Tibial nerve (tissue), 4 donors: ENCODE measurements around the gene LSM10. TPM values are rescaled to one million over a fixed set of nuclear protein-coding genes. Genes with fewer than 3 reads are reported as not detected.
A peak's percentile ranks its signal among the peaks of the same experiment; 100 is the strongest.

Experiments
- DNase-seq, 2 donors: peaks; one replicate each; pipeline ENCODE4 v3.0.0-alpha.2; 2019; ENCODE audit warnings: low spot score in 2 of 2
- H3K27ac ChIP-seq, 4 donors: fragments of 200-600 bp; sonication (generic) in 3 of 4; one replicate each; pipeline ENCODE4 v1.5.1; 2017 to 2019; ENCODE audit warnings: mild to moderate bottlenecking in 1 of 4
- H3K27me3 ChIP-seq, 2 donors: fragments of 200-600 bp; sonication (generic) in 1 of 2; one replicate each; pipeline versions ENCODE4 v1.5.1 to v1.6.0; 2017 to 2019
- H3K36me3 ChIP-seq, 3 donors: fragments of 200-600 bp; sonication (generic); one replicate each; pipeline ENCODE4 v1.5.1; 2018 to 2019
- H3K4me1 ChIP-seq, 4 donors: fragments of 200-600 bp; sonication (generic) in 3 of 4; one replicate each; pipeline ENCODE4 v1.5.1; 2017 to 2019
- H3K4me3 ChIP-seq, 4 donors: fragments of 200-600 bp; sonication (generic) in 3 of 4; one replicate each; pipeline ENCODE4 v1.5.1; 2017 to 2019; ENCODE audit warnings: mild to moderate bottlenecking in 1 of 4, moderate library complexity in 1 of 4
- H3K9me3 ChIP-seq, 4 donors: fragments of 200-600 bp; sonication (generic) in 3 of 4; one replicate each; pipeline ENCODE4 v1.5.1; 2017 to 2019
- EP300 ChIP-seq, 2 donors: sonication (generic); formaldehyde crosslinking; IDR thresholded peaks; one replicate each; pipeline ENCODE4 v1.6.1; 2017; ENCODE audit warnings: antibody characterized with exemption in 2 of 2, mild to moderate bottlenecking in 1 of 2
- POLR2A ChIP-seq, 2 donors: fragments of 450-650 bp; IDR thresholded peaks; one replicate each; pipeline ENCODE4 v1.6.1; 2017; ENCODE audit warnings: antibody characterized with exemption in 2 of 2, mild to moderate bottlenecking in 2 of 2, moderate library complexity in 2 of 2
- WGBS, 2 donors: methylation state at CpG; one replicate each; pipeline ENCODE4 v1.1.5; 2018; 5-methylcytosine and 5-hydroxymethylcytosine counted together
- total RNA-seq, 4 donors: library from RNA; depleted of rRNA; stranded (reverse); fragments of >200 nt; gene quantifications; one replicate each; pipeline ENCODE4 v1.1.0, GENCODE V29; 2016
- TF ChIP-seq, protein P1 (sequence below), 5 experiments: fragments of 200-600 bp in 3 of 5; fragments of 450-650 bp in 2 of 5; sonication (generic) in 3 of 5; IDR thresholded peaks; one replicate each; pipeline ENCODE4 v1.5.1; 2016 to 2019; ENCODE audit warnings: antibody characterized with exemption in 5 of 5, mild to moderate bottlenecking in 3 of 5, moderate library complexity in 2 of 5

The LSM10 gene
- total RNA-seq, 4 donors from 2014 or later: 10.2 to 75.6 (median 34.7) TPM

DNA sequence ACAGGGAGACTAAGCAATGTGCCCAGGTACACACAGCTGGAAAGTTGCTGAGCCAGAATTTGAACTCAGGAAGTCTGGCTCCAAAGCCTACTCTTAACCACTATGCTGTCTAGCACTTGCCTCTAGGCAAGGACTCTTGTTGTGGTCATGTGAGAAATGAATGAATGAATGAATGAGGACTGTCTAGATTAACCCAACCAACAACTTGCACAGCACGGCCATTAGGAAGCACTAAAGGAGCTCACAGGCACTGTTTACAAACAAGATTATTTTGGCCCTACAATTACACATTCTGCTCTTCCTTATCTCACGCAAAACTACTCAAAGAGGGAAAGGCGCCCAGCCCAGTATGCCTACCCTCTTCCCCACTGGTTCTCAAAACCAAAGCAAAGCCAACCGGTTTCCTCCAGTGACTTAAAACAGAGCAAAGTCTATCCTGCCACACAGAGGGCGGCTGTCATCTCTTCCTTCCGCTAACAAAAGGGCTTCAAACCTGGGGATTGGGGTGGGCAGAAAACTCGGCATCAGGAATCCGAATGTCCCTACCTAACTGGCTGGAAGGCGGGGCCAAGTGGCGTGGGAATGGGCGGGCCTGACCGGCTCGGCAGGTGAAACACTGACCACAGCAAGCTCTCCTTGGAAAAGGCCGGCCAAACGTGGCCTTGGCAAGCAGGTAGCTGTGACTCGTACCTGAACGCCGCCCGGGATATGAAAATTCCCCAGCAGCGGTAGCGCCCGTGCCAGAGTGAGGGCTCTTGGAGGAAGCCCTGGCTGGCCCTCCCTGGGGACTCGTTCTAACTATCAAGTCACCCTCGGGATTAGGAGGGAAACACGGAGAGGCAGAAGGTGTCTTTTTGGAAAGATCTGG lies 12.9 kb downstream of the LSM10 start:
- Histone ChIP-seq H3K36me3 (peaks cover 0 to 2% (median 0%) of the 10 kb centered on the region in 3 donors), H3K27ac (peak overlapping the region; percentile 89 to 97 (median 94)), H3K9me3 (no peaks in the 10 kb centered on the region), H3K4me3 (peak overlapping the region; percentile 74 to 91 (median 90)), H3K4me1 (peaks cover 0 to 74% (median 36%) of the 10 kb centered on the region in 4 donors), H3K27me3 (no peaks in the 10 kb centered on the region)
- WGBS, 2 donors: 1% methylated on average over 21 to 24 of the region's 25 CpGs
- TF ChIP-seq POLR2A (IDR thresholded peaks at IDR 0.05) (no peak), EP300 (IDR thresholded peaks at IDR 0.05) (no peak)
- TF ChIP-seq, protein P1, sequence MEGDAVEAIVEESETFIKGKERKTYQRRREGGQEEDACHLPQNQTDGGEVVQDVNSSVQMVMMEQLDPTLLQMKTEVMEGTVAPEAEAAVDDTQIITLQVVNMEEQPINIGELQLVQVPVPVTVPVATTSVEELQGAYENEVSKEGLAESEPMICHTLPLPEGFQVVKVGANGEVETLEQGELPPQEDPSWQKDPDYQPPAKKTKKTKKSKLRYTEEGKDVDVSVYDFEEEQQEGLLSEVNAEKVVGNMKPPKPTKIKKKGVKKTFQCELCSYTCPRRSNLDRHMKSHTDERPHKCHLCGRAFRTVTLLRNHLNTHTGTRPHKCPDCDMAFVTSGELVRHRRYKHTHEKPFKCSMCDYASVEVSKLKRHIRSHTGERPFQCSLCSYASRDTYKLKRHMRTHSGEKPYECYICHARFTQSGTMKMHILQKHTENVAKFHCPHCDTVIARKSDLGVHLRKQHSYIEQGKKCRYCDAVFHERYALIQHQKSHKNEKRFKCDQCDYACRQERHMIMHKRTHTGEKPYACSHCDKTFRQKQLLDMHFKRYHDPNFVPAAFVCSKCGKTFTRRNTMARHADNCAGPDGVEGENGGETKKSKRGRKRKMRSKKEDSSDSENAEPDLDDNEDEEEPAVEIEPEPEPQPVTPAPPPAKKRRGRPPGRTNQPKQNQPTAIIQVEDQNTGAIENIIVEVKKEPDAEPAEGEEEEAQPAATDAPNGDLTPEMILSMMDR (IDR thresholded peaks at IDR 0.05): no peak
- peak in 1 of 2 donors; percentile 38 for DNase-seq

GRCh38 chr1:36383240-36383639 lies 14.5 kb downstream of the LSM10 start:
- no peak overlapping the region for H3K4me3 ChIP-seq
- peaks cover 0 to 76% (median 33%) of the 10 kb centered on the region in 4 donors for H3K4me1 ChIP-seq
- 75 to 88% methylated on average over 4 of the region's 4 CpGs for WGBS, 2 donors

DNA sequence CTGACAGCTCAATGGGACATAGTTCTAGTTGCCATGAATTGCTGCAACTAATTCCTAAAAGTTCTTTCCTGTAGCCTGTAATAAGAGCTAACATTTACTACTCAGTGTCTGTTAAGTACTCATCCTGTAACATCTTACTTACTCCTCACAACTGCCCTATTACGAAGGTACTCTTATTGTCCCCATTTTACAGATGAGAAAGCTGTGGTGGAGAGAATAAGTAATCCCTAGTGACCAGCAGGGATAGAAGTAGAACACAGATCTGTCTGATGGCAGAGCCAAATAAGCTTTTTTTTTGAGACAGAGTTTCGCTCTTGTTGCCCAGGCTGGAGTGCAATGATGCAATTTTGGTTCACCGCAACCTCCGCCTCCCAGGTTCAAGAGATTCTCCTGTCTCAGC lies 15.0 kb downstream of the LSM10 start:
- Histone ChIP-seq H3K36me3 (peaks cover 0 to 9% (median 0%) of the 10 kb centered on the region in 3 donors), H3K9me3 (no peaks in the 10 kb centered on the region), H3K4me3 (no peak overlapping the region), H3K4me1 (peaks cover 0 to 76% (median 29%) of the 10 kb centered on the region in 4 donors), H3K27me3 (no peaks in the 10 kb centered on the region), H3K27ac (no peak overlapping the region)
- TF ChIP-seq, protein P1 (IDR thresholded peaks at IDR 0.05): no peak
- TF ChIP-seq EP300 (IDR thresholded peaks at IDR 0.05): no peak
- TF ChIP-seq POLR2A (IDR thresholded peaks at IDR 0.05): no peak
- WGBS, 2 donors: 97 to 98% methylated on average over 4 of the region's 4 CpGs
- no peak for DNase-seq

More at GRCh38 chr1:36383240-36383639, 14.5 kb downstream of the LSM10 start:
- TF ChIP-seq EP300 (IDR thresholded peaks at IDR 0.05) (no peak), POLR2A (IDR thresholded peaks at IDR 0.05) (no peak)
- TF ChIP-seq, protein P1 (IDR thresholded peaks at IDR 0.05): no peak
- no peaks in the 10 kb centered on the region for H3K27me3 ChIP-seq
- H3K27ac ChIP-seq: peak overlapping the region in 1 of 4 donors; percentile 97
- peaks cover 0 to 4% (median 0%) of the 10 kb centered on the region in 3 donors for H3K36me3 ChIP-seq
- H3K9me3 ChIP-seq: no peaks in the 10 kb centered on the region
- DNase-seq: no peak

GRCh38 chr1:36382231-36382630 lies 15.5 kb downstream of the LSM10 start:
- no peaks in the 10 kb centered on the region for H3K27me3 ChIP-seq
- no peaks in the 10 kb centered on the region for H3K9me3 ChIP-seq
- H3K4me1 ChIP-seq: peaks cover 0 to 74% (median 25%) of the 10 kb centered on the region in 4 donors
- DNase-seq: no peak
- 92 to 95% methylated on average over 9 of the region's 9 CpGs for WGBS, 2 donors
- peaks cover 0 to 9% (median 0%) of the 10 kb centered on the region in 3 donors for H3K36me3 ChIP-seq
- H3K4me3 ChIP-seq: no peak overlapping the region
- H3K27ac ChIP-seq: no peak overlapping the region
- TF ChIP-seq, protein P1 (IDR thresholded peaks at IDR 0.05): no peak
- no peak for TF ChIP-seq EP300 (IDR thresholded peaks at IDR 0.05)

DNA sequence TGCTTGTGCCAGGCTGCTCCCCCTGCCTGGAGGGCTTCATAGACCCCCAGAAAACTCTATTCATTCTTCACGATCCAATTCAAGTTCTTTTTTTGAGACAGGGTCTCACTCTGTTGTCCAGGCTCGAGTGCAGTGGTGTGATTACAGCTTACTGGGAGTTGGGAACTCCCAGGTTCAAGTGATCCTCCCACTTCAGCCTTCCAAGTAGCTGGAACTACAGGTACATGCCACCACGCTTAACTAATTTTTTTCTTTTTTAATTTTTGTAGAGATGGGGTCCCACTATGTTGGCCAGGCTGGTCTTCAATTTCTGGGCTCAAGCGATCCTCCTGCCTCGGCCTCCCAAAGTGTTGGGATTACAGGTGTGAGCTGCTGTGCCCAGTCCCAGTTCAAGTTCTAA lies 16.3 kb downstream of the LSM10 start:
- H3K9me3 ChIP-seq: no peaks in the 10 kb centered on the region
- peak overlapping the region in 3 of 4 donors; percentile 19 to 72 (median 27) for H3K27ac ChIP-seq

More for the DNA sequence above, 16.3 kb downstream of the LSM10 start:
- H3K4me1 ChIP-seq: peaks cover 0 to 66% (median 19%) of the 10 kb centered on the region in 4 donors
- DNase-seq: no peak
- TF ChIP-seq EP300 (IDR thresholded peaks at IDR 0.05) (no peak), POLR2A (IDR thresholded peaks at IDR 0.05) (no peak)
- TF ChIP-seq, protein P1 (IDR thresholded peaks at IDR 0.05): no peak
- no peak overlapping the region for H3K4me3 ChIP-seq
- peaks cover 0 to 9% (median 0%) of the 10 kb centered on the region in 3 donors for H3K36me3 ChIP-seq
- H3K27me3 ChIP-seq: no peaks in the 10 kb centered on the region
- 90 to 94% methylated on average over 5 of the region's 5 CpGs for WGBS, 2 donors
